Esophagus squamous epithelium (tissue), 5 donors: ENCODE measurements around the gene PLIN5. TPM values are rescaled to one million over a fixed set of nuclear protein-coding genes. Genes with fewer than 3 reads are reported as not detected.

Experiments
- DNase-seq: peaks from one replicate; lab custom pipeline; 2025; lab: John Stamatoyannopoulos, UW
- H3K27ac ChIP-seq, 4 donors: fragments of 200-600 bp; sonication (generic); one replicate each; pipeline ENCODE4 v1.5.1; 2016 to 2019; ENCODE audit warnings: mild to moderate bottlenecking in 1 of 4
- H3K27me3 ChIP-seq, 4 donors: fragments of 200-600 bp; sonication (generic); 1 replicate in 3 of 4; 2 replicates in 1 of 4; pipeline versions ENCODE4 v1.5.1 to v1.6.0; 2017 to 2021; ENCODE audit warnings: antibody characterized with exemption in 1 of 4
- H3K36me3 ChIP-seq, 3 donors: fragments of 200-600 bp; sonication (generic); one replicate each; pipeline ENCODE4 v1.5.1; 2016 to 2019
- H3K4me1 ChIP-seq, 3 donors: fragments of 200-600 bp; sonication (generic); one replicate each; pipeline ENCODE4 v1.5.1; 2017 to 2019
- H3K4me3 ChIP-seq, 4 donors: fragments of 200-600 bp; sonication (generic); 1 replicate in 3 of 4; 2 replicates in 1 of 4; pipeline ENCODE4 v1.5.1; 2016 to 2019; ENCODE audit warnings: mild to moderate bottlenecking in 2 of 4, moderate library complexity in 1 of 4
- H3K9me3 ChIP-seq, 3 donors: fragments of 200-600 bp; sonication (generic); one replicate each; pipeline ENCODE4 v1.5.1; 2016 to 2019
- CTCF ChIP-seq, 6 experiments: fragments of 450-650 bp in 4 of 6; fragments of 200-600 bp in 2 of 6; sonication (generic) in 2 of 6; IDR thresholded peaks; one replicate each; pipeline ENCODE4 v1.5.1; 2016 to 2019; ENCODE audit warnings: antibody characterized with exemption in 6 of 6, mild to moderate bottlenecking in 4 of 6, moderate library complexity in 4 of 6
- POLR2A ChIP-seq, 4 donors: fragments of 450-650 bp; IDR thresholded peaks; one replicate each; pipeline ENCODE4 v1.6.1; 2017; ENCODE audit warnings: antibody characterized with exemption in 4 of 4, mild to moderate bottlenecking in 4 of 4, moderate library complexity in 3 of 4
- WGBS, 2 donors: methylation state at CpG; one replicate each; pipeline ENCODE4 v1.1.5; 2018; 5-methylcytosine and 5-hydroxymethylcytosine counted together
- intact Hi-C: fragments of 100-400 bp; cut with DNase I; formaldehyde crosslinking; loops from one replicate; pipeline ENCODE4 v1.15.0; 2022
- total RNA-seq, 4 donors: library from RNA; depleted of rRNA; stranded (reverse); fragments of >200 nt; gene quantifications; one replicate each; pipeline ENCODE4 v1.1.0, GENCODE V29; 2016
- donor health status: DM: yes; HTN: yes; CAD: no.

Gene PLIN5
- 10 to 100 TPM in 1 of 4 donors, 1 to 10 TPM in 3; 1.9 to 12.9 (median 5.2) TPM for total RNA-seq

GRCh38 chr19:4534836-4535658 lies at the start of gene PLIN5:
Gene PLIN5 (minus strand): TSS chr19:4535224. CDS start chr19:4534074, 1,150 bp downstream.
- Histone ChIP-seq H3K4me3 (peak within 1 kb of the TSS in 3 of 4 donors; percentile 12 to 54 (median 39)), H3K4me1 (peaks cover 10 to 44% (median 21%) of the 10 kb centered on the region in 3 donors), H3K27ac (peak within 1 kb of the TSS in 2 of 4 donors; percentile 36 to 43), H3K27me3 (peaks cover 0 to 41% (median 0%) of the 10 kb centered on the region in 4 donors), H3K36me3 (no peaks in the 10 kb centered on the region), H3K9me3 (no peaks in the 10 kb centered on the region)
- 10 to 17% methylated on average over 9 to 19 of the region's 49 CpGs for WGBS, 2 donors
- intact Hi-C loops: no loop called here
- TF ChIP-seq POLR2A (IDR thresholded peaks at IDR 0.05) (no peak), CTCF (IDR thresholded peaks at IDR 0.05) (no peak)
- DNase-seq: no peak

- DNase-seq: no peak
- H3K9me3 ChIP-seq: no peaks in the 10 kb centered on the region
- H3K4me3 ChIP-seq: peak overlapping the region; percentile 12 to 62 (median 42)
- peaks cover 11 to 80% (median 25%) of the 10 kb centered on the region in 4 donors for H3K27me3 ChIP-seq
- H3K36me3 ChIP-seq: no peaks in the 10 kb centered on the region
- intact Hi-C loops: no loop called here
- 0 to 4% methylated on average over 2 to 11 of the region's 49 CpGs for WGBS, 2 donors
- TF ChIP-seq CTCF (IDR thresholded peaks at IDR 0.05) (no peak), POLR2A (IDR thresholded peaks at IDR 0.05) (no peak)
- H3K27ac ChIP-seq: no peak overlapping the region
- H3K4me1 ChIP-seq: peaks cover 9 to 33% (median 18%) of the 10 kb centered on the region in 3 donors
Observed at GRCh38 chr19:4583961-4584669, 49.1 kb upstream of the PLIN5 start.

- Histone ChIP-seq H3K4me3 (no peak overlapping the region), H3K27ac (no peak overlapping the region), H3K36me3 (no peaks in the 10 kb centered on the region), H3K27me3 (peaks cover 11 to 89% (median 25%) of the 10 kb centered on the region in 4 donors), H3K9me3 (no peaks in the 10 kb centered on the region), H3K4me1 (peaks cover 9 to 33% (median 18%) of the 10 kb centered on the region in 3 donors)
- TF ChIP-seq POLR2A (IDR thresholded peaks at IDR 0.05) (no peak), CTCF (IDR thresholded peaks at IDR 0.05) (no peak)
- intact Hi-C loops: no loop called here
- DNase-seq: no peak
- 49 to 51% methylated on average over 7 to 8 of the region's 16 CpGs for WGBS, 2 donors
Observed at GRCh38 chr19:4582980-4583842, 48.2 kb upstream of the PLIN5 start.

- Histone ChIP-seq H3K27ac (no peak overlapping the region), H3K27me3 (peaks cover 11 to 100% (median 25%) of the 10 kb centered on the region in 4 donors), H3K4me1 (peaks cover 9 to 33% (median 18%) of the 10 kb centered on the region in 3 donors), H3K9me3 (no peaks in the 10 kb centered on the region), H3K36me3 (no peaks in the 10 kb centered on the region), H3K4me3 (peak overlapping the region in 2 of 4 donors; percentile 41 to 62)
- intact Hi-C loops: no loop called here
- DNase-seq: no peak
- no peak for TF ChIP-seq POLR2A (IDR thresholded peaks at IDR 0.05)
- no peak for TF ChIP-seq CTCF (IDR thresholded peaks at IDR 0.05)
- 35 to 40% methylated on average over 9 to 13 of the region's 57 CpGs for WGBS, 2 donors
Observed at GRCh38 chr19:4581666-4582553, 46.9 kb upstream of the PLIN5 start.
